ENCODE results near the gene KCNQ1.

The KCNQ1 gene

DNA sequence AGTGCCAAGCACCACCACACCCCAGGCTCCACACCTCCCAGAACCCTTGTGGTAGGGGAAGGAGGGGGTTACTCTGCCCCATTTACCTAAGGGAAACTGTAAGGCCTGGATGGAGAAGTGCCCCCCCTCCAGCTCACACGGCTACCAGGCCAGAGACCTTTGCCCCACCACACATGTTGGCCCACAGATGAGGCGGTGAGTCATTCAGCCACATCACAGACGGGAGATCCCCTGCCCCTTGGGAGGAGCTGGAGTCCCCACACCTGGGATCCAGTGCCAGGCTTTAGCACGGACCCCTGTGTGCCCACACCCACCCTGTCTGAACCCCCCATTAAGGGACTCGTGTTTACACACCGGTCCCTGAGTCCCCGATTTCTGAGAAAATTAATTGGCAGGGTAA lies 415.8 kb downstream of the KCNQ1 start:
- no peak for DNase-seq

DNA sequence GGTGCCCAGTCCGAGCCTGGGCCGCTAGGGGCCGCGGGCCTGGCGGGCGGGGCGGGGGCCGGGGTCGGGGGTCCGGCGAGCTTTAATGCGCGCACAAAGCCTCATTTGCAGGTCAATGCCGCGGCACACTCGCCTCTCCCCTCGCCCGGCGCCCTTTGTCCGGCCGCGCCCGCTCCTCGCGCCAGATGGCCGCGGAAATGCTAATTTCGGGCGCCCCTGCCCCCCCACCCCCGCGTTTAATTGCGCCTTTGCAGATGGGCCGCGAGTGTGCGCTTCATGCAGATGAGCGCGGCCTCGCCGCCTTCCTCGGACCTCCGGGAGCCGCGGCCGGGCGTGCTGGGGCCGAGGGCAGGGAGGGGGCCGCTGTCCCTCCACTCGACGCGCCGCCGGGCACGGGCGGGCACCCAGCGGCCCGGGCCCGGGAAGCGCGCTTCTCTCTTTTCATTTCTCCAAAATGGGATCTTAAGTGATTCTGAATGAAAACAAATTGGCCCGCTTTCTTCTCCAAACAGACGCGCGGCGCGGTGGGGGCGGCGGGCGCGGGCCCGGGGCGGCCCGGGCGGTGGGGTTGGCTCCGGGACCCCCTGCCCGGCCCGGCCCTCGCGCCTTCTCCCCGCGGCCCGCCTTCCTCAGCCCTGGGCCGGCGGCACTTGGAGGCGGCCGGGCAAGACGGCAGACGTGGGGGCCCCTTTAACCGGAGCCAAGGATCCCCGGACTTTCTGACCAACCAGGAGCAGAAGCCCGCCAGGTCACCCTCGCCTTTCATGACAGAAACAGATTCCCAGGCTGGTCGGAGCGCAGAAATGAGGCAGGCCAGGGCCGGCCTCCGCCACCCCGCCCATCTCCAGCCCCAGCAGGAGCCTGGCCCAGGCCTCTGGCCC lies 417.8 kb downstream of the KCNQ1 start:
- no peak for DNase-seq

DNA sequence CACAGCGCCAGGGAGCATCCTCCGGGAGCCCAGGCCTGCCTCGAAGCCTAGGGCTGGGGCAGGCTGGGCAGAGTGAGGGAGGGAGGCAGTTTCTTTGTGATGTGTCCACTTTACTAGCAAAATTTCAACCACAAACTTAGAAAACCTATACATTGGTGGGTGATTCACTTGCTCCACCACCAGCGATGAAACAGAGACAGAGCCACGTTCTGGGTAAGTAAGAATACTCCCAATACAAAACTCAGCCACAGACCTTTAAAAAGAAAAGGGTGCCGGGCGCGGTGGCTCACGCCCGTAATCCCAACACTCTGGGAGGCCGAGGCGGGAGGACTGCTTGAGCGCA lies 418.4 kb downstream of the KCNQ1 start:
- no peak for DNase-seq

DNA sequence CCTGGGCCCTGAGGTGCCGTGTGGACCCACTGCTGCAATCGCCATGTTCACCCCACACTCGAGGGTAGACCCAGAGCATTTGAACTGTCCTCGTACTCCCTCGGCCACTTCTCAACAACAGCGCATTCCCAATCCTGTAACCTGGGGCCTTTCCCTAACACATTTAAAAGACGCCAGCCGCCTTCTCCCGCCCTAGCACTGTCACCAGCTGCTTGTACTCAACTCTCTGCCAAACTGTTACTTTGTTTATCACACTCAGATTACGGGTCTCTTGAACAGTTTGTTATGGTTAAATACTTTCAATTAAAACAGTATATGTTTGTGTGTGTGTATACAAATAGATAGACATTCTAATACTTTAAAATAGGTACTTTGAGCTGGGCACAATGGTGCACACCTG lies 420.1 kb downstream of the KCNQ1 start:
- DNase-seq, result no peak

DNA sequence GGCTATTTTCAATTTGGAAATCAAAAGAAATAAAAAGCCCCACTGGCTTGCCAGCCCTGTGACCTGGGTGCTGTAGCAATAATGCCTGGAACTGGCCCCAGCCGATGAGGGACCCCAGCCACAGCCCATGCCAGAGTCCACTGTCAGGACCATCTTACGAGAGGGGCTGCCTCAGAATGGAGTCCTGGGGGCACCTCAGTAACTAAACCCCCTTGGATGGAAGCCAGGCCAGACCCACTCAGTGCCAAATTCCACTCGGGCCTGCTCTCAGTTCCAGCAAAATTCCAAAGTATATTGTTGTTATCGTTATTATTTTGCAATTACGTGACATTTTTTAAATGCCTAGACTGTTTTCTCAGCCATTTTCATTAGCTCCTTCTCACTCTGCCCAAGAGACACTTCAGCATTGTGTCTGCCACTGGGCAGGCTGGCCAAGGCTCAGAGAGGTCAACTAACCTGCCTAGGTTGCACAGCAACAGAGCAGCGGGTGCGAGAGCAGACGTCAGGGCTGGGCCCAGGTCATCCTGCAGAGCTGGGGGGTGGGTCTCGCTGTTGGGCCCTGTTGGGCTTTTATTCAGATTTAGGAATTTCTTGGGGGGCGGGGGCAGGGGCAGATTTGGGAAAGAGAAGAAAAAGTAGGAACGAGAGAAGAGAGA lies 421.2 kb downstream of the KCNQ1 start:
- DNase-seq, result no peak

DNA sequence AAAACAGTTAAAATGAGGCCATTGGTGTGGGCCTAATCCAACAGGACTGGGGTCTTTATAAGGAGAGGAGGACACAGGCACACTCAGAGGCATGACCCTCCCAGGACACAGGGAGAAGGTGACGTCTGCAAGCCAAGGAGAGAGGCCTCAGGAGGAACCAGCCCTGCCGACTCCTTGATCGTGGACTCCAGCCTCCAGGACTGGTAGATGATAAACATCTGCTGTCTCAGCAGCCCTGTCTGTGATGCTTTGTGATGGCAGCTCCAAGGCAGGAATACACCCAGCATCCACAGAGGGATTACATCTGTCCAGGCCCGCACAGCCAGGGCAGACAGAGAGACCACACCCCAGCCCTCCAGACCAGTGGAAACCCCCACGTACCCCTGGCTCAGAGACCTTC lies 422.3 kb downstream of the KCNQ1 start:
- DNase-seq, result no peak

DNA sequence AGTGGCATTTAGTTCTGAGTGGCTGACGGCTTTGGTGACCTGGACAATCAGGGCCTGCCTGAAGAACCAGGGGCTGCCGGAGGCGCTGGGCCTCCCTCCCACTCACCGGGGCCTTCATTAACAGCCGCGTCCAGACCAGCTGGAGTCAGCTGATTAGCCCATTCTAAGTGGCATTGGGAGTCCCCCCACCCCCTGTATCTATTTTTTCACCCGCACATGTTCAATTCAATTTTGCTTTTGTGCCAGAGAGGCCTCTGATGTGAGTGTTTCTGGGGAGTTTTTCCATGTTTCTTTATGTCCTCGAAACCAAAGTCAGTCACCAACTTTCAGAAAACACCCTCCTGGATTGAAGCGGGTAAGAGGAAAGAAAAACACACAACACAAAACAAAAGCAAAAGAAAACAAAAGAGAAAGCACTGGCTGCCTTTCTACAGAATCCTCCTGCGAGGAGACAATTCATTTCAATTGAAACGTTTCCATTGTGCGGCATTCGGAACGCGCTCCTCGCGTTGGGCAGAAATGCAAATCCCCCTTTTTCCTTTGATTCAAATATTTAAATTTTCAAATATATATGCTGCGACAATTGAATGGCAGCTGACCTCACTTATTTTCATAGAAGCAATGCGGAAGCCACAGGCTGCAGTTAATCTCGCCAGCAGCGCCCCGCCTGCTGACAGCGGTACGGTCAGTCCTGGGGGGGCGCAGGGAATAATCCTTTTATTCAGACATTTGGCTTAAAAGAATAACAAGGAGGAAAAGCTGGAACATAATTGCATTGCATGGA lies 423.1 kb downstream of the KCNQ1 start:
- no peak for DNase-seq

DNA sequence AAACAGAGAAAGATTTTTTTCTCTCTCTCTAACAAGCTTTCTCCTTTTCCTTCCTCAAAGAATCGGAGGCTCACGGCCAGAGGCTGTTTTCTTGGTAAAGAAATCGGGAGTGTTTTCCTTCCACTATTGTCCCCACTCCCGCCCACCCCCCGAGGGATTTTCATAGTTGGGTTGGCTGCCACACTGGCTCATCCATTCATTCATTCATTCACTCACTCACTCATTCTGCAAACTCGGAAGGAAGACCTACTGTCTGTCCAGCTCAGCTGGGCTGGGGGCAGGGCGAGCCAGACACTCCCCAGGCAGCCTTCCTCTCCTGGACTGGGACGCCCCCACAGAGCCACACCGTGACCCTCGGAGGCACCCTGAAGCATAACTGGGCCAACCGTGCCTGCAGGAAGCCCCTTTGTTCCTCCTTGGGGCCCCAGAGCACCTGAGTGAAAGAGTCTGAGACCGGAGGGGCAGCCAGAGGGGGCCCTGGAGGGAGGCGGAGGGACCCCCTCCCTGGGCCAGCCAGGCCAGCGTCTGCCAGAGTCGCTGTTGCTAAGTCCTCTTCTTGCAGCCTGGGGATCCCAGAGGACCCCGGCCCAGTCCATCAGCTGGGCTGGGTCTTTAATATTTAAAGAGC lies 423.8 kb downstream of the KCNQ1 start:
- no peak for DNase-seq

DNA sequence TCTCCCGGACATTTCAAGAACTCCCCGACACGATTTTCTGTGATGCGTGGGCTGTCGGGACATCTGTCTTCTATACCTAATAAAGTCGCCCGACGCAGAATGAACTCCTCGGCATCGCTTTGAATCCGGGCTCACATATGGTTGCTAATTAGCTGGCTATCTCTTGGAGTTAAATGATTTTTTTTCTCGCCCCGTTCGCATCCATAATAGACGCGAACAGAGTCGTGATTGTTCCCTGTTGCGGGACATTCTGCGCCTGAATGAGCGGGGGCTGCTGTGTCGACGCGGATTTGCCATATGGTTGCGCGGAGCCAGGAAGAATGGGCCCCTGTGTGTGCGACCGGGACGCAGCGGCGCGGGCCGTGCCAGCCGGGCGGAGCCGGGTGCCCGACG lies 424.3 kb downstream of the KCNQ1 start:
- no peak for DNase-seq

DNA sequence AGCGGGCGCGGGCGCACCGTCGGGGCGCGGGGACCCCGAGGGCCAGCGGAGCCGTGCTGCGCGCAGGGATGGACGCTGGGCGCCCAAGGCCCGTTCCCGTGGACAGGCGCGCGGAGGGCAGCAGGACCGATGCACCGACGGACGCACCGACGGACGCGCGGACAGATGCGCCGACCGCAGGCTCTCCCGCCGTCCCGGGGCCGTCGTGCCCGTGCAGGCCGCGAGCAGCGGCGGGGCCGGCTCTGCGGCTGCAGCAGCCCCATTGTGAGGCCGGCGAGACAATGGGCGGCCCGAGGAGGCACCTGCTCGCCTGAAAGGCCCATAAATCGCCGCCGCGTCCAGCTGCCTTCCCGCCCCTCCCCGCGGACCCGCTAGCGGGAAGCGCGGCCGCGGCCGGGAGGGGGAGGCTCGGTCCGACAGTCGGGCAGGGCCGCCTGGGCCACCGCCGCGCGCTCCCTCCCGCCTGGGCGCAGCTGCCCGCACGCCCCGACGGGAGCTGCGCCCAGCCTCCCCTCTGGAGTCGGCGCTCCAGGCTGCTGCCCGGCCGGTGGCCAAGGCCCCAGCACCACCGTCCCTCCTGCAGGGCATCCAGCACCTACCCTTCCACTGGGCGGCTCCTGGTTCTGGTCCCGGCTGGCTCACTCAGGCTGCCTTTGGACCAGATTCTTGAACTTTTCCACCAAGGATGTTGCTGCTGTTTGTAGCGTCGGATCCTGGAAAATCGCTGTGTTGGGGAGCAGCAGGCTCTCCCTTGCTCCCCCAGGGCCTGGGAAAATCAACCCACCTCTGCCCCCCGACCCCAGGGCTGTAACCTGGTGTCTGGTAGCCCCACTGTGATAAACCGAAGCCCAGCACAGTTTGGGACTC lies 425.0 kb downstream of the KCNQ1 start:
- no peak for DNase-seq

DNA sequence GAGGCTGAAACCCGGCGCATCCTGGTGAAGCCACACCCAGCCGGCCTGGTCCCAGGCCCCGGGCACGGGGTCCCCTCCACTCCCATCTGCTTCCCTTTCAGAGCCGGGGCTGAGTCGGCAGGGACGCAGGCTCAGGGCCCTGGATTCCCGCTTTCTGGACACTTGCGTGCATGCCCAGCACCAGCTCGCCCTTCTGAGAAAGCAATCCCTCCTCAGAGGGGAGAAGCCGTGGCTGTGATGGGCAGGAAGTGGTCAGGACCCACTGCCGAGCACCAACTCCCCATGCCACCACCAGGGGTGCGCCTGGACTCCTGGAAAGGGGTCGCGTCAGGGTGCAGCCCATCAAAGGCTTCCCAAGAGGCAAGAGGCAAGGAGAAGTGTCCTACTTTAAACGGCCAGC lies 425.7 kb downstream of the KCNQ1 start:
- no peak for DNase-seq

DNA sequence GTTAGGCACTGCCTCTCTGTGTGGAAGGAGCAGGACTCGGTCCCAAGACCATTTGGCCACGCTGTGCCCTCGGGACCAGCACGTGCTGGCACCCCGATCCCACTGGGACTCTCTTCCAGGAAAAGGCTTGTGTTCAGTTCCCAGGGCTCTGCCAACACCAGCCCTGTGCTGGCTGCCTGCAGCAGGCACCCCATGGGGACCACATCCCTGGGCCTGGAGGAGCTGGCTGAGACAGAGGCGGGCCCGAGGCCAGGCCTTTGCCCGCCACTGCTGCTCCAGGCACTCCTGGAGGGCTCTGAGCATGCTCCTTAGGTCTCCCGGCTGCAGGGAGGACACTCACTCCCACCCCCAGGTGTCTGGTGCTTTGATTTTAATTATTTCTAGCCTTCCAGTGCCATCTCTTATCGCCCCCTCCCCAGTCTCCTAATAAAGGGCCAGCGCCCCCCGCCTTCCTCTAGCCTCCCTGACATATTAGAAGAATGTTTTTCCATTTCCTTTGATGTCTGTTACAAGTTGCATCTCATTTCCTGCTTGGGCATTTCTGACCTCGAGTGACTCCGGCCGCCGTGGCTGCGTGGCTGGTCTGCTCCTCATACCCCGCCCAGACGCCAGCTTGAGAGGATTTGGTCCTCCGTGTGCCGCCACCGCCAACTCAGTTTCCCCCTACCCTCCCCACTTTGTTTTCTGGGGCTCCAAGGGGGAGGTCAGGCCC lies 426.3 kb downstream of the KCNQ1 start:
- no peak for DNase-seq

DNA sequence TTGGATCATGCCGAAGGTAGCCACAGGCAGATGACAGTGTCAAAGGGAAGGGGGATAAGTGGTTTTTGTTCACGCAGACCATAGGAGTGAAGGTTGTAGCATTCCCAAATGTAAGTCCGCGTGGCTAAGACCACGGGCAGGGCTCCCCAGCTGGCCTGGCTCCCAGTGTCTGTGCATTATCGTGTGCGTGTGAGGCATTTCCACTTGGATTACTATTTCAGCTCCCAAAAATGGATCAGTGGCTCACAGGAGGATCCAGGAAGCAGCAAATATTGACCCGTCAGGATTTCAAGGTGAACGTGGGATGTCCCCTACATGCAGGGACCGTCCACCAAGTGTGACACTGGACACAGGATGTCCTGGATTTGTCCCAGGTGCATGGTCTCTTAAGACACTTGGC lies 430.2 kb downstream of the KCNQ1 start:
- no peak for DNase-seq

DNA sequence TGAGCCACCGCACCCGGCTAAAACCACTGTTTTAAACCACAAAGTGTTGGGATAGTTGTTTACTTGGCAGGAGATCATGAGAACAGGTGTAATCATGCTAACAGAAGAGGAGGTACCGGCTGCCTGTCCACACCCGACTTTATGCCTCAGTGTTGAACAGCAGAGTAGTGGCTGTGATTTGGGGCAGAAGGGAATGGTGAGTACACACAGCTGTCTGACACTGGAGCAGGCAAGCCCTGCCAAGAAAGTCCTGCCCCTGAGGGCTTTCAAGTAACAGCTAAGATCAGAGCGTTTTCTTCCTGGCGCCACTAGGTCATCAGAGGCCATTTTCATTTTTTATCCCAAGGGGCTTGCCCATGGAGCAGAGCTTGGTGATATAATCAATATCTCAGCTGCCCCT lies 432.7 kb downstream of the KCNQ1 start:
- DNase-seq, result no peak

DNA sequence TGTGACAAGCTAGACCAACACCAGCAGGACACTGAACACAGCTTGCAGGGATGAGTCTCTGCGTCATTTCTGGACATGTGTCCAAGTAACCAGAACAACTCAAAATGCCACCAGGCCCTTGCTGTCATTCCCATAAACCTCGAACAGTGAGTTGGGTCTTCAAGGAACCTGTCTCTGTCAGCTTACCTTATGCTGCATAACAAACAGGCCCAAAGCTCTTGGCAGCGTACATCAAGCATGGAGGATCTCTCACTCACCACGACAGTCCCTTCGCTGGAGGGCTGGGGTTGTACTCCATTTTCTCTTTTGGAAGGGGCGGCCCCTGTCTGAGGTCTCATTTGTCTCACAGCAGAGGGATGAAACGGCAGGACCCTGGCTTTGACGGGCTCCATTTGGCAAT lies 434.0 kb downstream of the KCNQ1 start:
- DNase-seq, result no peak

DNA sequence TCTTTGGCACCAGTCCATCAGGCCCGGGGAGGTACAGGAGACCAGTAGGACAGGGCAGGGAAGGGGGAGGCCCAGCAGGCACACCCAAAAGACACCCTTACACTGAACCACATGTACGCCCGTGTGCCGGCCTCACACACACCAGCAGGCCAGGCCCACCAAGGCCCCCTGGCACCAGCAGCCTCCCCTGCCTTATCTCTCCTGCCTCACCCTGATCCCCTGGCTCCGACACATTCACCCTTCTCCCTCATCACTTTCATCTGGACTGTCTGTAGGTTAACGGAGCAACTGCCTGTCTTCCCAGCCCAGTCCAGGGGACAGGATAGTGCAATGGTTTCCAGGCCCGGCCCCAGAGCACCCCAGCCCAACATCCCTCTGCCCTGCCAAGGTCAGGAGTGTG lies 435.8 kb downstream of the KCNQ1 start:
- no peak for DNase-seq

DNA sequence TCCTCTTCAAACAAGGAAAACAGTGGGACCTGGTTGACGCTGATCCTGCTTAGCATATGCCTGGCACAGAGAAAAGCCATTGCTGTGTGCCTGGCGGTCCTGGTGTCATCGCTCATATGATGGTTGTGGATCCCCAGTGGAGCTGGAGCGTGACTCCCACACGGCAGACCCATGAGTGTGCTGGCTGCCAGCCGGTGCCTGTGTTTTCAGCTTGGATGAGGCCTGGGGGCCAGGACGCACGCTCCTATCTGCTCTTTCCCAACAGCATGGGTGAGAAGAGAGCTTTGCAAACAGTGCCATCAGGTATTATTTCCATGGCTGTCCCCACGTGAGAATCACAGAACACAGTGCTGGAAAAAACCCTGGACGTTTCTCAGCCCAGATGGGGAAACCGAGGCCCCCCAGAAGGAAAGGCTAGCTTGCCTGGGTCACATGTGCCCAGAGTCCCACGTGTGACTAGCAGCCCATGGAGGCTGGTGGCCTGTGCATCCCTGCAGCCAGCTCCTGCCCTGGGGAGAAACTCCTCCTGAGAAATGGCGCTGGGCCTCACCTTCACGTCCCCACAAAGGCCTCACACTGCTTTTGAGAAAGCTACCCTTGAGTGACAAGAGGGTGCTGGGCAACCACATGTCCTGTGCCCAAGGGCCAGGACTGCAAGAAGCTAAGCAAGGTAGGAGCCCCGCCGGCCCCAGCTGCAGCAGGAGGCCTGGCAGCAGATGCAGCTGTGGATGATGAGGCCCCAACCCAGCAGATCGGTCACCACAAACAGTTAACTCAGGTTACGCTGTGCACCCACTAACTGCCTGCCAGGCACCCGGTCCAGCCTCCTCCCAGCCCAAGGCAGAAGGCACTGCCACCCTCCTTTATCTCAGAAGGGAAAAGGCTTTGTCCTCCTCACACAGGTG lies 436.5 kb downstream of the KCNQ1 start:
- no peak for DNase-seq

DNA sequence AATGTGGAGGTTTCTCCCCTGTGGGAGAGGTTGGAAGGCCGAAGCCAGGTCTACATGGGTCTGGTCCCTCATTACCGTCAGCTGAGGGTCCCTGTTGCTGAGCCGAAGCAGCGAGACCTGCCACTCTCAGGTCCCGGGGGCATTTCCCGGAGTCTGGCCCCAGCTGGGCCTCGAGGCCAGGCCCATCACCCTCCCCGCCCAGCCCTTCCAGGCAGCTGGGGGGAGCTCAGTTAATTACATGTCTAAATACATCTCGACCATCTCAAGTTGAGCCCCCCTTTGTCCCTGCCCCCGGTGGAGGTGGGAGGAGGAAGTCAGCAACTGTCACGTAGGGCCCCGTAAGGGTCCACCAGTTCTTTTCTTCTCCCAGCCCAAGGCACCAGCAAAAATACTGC lies 437.2 kb downstream of the KCNQ1 start:
- no peak for DNase-seq

DNA sequence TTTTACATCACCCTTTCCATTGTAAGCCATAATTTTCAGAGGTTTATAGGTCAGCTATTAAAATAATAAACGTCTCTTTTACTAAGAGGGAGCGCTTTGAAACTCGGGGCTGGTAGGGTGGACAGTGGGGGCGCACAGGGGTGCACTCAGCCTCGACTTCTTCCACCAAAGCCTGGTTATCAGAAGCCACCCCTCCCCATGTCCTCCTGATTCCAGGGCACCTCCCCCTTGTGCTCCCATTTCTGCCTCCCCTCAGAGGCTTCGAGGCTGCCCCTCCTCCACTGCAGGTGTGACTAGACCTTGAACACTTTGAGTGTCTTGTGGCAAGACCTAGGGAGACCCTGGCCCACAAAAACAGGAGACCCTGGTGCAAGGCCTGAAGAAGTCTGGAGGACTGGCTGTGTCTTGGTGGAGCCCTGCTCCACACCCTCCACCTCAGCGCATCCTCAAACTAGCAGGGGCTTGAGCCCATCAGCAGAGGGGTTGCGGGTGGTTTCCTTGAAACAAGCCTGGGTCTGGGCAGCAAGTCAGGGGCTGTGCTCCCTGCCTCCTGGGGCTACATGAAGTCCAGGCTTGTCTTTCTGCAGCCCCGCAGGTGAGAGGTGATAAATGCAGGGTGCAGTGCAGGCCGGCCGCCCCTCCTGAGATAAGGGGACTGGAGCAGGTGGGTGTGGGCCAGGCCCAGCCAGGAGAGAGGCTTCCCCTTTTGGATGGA lies 437.7 kb downstream of the KCNQ1 start:
- DNase-seq, result no peak

DNA sequence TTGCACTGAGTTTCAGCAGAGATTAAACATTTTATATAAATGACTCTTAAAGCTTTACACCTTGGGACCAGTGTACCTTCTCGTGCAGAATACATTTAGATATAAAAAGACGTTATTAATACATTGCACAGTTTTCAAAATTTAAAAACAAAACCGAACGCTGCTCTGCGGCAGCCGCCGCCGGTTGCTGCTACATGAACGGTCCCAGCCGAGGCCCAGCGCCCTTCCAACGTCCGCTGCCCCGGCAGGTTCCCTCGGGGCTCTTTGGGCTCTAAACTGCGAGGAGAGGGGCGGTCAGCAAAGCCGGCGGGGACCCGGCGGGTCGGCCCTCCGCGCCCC lies 438.8 kb downstream of the KCNQ1 start:
- no peak for DNase-seq

All from activated CD8-positive, alpha-beta memory T cell treated with anti-CD3 and anti-CD28 coated beads, Interleukin-2, amount 50 U/mL, for 4 hours (primary cell).